Right lobe of liver (tissue), 4 donors: Measurements from ENCODE around the gene MIAT.

Source experiments
- POLR2A ChIP-seq: fragments of 450-650 bp; IDR thresholded peaks from one replicate; pipeline ENCODE4 v1.6.1; 2017; ENCODE audit warnings: antibody characterized with exemption, mild to moderate bottlenecking
- TF ChIP-seq, protein P1 (sequence below), 4 donors: fragments of 200-600 bp in 3 of 4; fragments of 450-650 bp in 1 of 4; IDR thresholded peaks; one replicate each; pipeline versions ENCODE4 v1.5.1 to v1.8.0; 2016 to 2022; ENCODE audit warnings: antibody characterized with exemption in 4 of 4, mild to moderate bottlenecking in 2 of 4
- donor health status: DM: no; HTN: no; CAD: no.
- donor health status: DM: no; HTN: no; CAD: no.
- donor health status: DM: no; HTN: yes; CAD: no.

DNA sequence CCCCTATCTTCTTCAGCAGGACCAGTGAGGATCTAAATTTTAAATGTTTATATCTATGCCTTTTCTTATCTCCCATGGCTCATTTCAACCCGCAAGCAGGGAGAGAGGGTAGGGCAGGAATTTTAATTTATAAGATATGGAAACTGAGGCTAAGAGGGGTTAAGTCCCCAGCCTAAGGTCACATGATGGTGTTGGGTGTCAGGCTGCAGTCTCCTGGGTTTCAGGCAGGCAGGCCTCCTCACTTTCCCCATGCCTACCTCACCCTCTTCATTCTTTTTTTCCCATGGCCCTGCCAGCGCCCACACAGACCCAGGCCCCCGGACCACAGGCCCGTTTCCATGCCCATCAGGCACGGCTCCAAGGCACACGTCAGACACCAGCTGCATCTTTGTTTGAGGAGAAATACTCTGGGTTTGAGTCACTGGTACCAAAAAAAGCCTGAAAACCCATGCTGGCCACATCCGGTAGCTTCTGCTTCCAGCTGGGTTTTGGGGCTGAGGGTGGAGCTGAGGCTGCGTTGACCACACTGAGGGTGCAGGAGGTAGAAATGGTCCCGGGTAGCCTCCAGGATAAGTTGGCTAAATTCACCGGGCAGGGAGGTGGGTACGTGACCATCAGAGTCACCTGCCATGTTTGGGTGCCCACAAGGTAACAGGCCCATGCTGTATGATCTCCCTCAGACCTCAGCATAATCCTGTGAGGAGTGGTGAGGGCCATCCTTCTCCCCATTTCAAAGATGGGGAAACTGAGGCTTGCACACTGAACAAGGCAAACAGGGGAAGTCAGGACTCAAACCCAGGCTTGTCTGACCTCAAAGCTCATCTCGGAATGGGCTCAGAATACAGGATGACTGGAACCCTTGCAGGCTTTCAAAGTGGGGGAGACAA is 47.1 kb upstream of the MIAT start:
- TF ChIP-seq POLR2A, result no peak
- TF ChIP-seq, protein P1, sequence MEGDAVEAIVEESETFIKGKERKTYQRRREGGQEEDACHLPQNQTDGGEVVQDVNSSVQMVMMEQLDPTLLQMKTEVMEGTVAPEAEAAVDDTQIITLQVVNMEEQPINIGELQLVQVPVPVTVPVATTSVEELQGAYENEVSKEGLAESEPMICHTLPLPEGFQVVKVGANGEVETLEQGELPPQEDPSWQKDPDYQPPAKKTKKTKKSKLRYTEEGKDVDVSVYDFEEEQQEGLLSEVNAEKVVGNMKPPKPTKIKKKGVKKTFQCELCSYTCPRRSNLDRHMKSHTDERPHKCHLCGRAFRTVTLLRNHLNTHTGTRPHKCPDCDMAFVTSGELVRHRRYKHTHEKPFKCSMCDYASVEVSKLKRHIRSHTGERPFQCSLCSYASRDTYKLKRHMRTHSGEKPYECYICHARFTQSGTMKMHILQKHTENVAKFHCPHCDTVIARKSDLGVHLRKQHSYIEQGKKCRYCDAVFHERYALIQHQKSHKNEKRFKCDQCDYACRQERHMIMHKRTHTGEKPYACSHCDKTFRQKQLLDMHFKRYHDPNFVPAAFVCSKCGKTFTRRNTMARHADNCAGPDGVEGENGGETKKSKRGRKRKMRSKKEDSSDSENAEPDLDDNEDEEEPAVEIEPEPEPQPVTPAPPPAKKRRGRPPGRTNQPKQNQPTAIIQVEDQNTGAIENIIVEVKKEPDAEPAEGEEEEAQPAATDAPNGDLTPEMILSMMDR (IDR thresholded peaks at IDR 0.05), result no peak
